ENCODE data around the gene SENP7. TPM values are rescaled to one million over a fixed set of nuclear protein-coding genes. Genes with fewer than 3 reads are reported as not detected.
"Not testable (repeated sequence)": the region's sequence is repeated elsewhere in the genome, so short reads cannot be mapped to it uniquely, and the experiment has no call there.

The SENP7 gene
- total RNA-seq = 20.0 TPM
- long read RNA-seq, full-length matches to known transcripts = 8 of 13 reads
- long read RNA-seq, partial matches to known transcripts = 3 of 13 reads
- long read RNA-seq, other reads (novel, unspliced or antisense) = 2 of 13 reads

- H3K4me1 ChIP-seq = peaks cover 7% of the 10 kb centered on the region
- H3K9me3 ChIP-seq = no peaks in the 10 kb centered on the region
- peak; percentile 86 for ATAC-seq
- H3K27me3 ChIP-seq = no peaks in the 10 kb centered on the region
- no peak for TF ChIP-seq CTCF (IDR thresholded peaks at IDR 0.05)
- peak; percentile 93 for DNase-seq
- peak within 1 kb of the TSS; percentile 92 for H3K27ac ChIP-seq
- peak within 1 kb of the TSS; percentile 87 for H3K4me3 ChIP-seq
- no peaks in the 10 kb centered on the region for H3K36me3 ChIP-seq
- intact Hi-C loops (cut with DNase I) = no loop called here
Measured at GRCh38 chr3:101512646-101513418, at the start of gene SENP7. Gene SENP7, minus strand, starts transcription at chr3:101513212. Its CDS starts 82 bp downstream, at chr3:101513130.

- ATAC-seq (peak; percentile 100), DNase-seq (peak; percentile 94)
- Histone ChIP-seq H3K27ac (peak within 1 kb of the TSS; percentile 91), H3K4me1 (peaks cover 12% of the 10 kb centered on the region), H3K27me3 (peaks cover 14% of the 10 kb centered on the region), H3K4me3 (peak within 1 kb of the TSS; percentile 91), H3K9me3 (no peaks in the 10 kb centered on the region), H3K36me3 (peaks cover 20% of the 10 kb centered on the region)
- no peak for TF ChIP-seq CTCF (IDR thresholded peaks at IDR 0.05)
- intact Hi-C loops (cut with DNase I) = no loop called here
Measured at GRCh38 chr3:101561630-101562328, 48.8 kb upstream of the SENP7 start, which contains the start of gene TRMT10C. Gene TRMT10C, plus strand, starts transcription at chr3:101561868. Its CDS starts 2,914 bp downstream, at chr3:101564782.

GRCh38 chr3:101556064-101556463, 43.1 kb upstream of the SENP7 start:
- no peaks in the 10 kb centered on the region for H3K36me3 ChIP-seq
- H3K4me3 ChIP-seq = no peak overlapping the region
- no peak overlapping the region for H3K27ac ChIP-seq
- intact Hi-C loops (cut with DNase I) = no loop called here
- no peaks in the 10 kb centered on the region for H3K9me3 ChIP-seq
- H3K4me1 ChIP-seq = no peaks in the 10 kb centered on the region
- peaks cover 14% of the 10 kb centered on the region for H3K27me3 ChIP-seq
- DNase-seq (no peak), ATAC-seq (no peak)
- TF ChIP-seq CTCF (IDR thresholded peaks at IDR 0.05) = no peak

GRCh38 chr3:101553381-101553780, 40.4 kb upstream of the SENP7 start:
- H3K9me3 ChIP-seq; ATAC-seq; DNase-seq; intact Hi-C loops (cut with DNase I); H3K27ac ChIP-seq; H3K27me3 ChIP-seq; H3K4me3 ChIP-seq; H3K36me3 ChIP-seq; H3K4me1 ChIP-seq: not testable (repeated sequence)

GRCh38 chr3:101551359-101552081, 38.5 kb upstream of the SENP7 start:
- H3K36me3 ChIP-seq; H3K9me3 ChIP-seq; H3K27me3 ChIP-seq; H3K4me3 ChIP-seq; H3K4me1 ChIP-seq; intact Hi-C loops (cut with DNase I); DNase-seq; H3K27ac ChIP-seq; ATAC-seq: not testable (repeated sequence)

- Histone ChIP-seq H3K27me3 (no peaks in the 10 kb centered on the region), H3K4me3 (no peak overlapping the region)
- TF ChIP-seq CTCF (IDR thresholded peaks at IDR 0.05) = no peak
Measured at GRCh38 chr3:101549473-101549872, 36.5 kb upstream of the SENP7 start.

More at GRCh38 chr3:101549473-101549872, 36.5 kb upstream of the SENP7 start:
- ATAC-seq (no peak), DNase-seq (no peak)
- no peaks in the 10 kb centered on the region for H3K4me1 ChIP-seq
- H3K9me3 ChIP-seq = no peaks in the 10 kb centered on the region
- intact Hi-C loops (cut with DNase I) = no loop called here
- H3K27ac ChIP-seq = no peak overlapping the region
- H3K36me3 ChIP-seq = no peaks in the 10 kb centered on the region
